ENCODE data around the gene METTL15. TPM values are rescaled to one million over a fixed set of nuclear protein-coding genes. Genes with fewer than 3 reads are reported as not detected.

Gene METTL15
- total RNA-seq, 4 donors from 2014 or later = 8.5 to 41.1 (median 17.0) TPM

Small RNA genes lying within 50 kb of the gene (small RNA-seq; reads per million reads assigned to genes)
- gene AC023206.1 = not detected

Other genes starting within 250 kb of the METTL15 start
- gene KIF18A, start 232 bp upstream of the METTL15 start, total RNA-seq = 10 to 100 TPM in 1 of 4 donors, under 1 TPM in 2, not detected in 1; 0.29 to 13.1 (median 0.43) TPM

Data from uterus (tissue), 4 donors.